HG02610 (cell line): ENCODE data around the gene CENPX.

Experiments
- ATAC-seq: cut with Tn5 transposase; IDR thresholded peaks from one replicate; pipeline ENCODE4 v1.9.1; 2021; ENCODE audit warnings: mild to moderate bottlenecking, moderate library complexity; ENCODE audit not compliant: unreplicated experiment

Gene CENPX

GRCh38 chr17:82055023-82055964 lies 32.6 kb upstream of the CENPX start:
- no peak for ATAC-seq

- no peak for ATAC-seq
Observed at GRCh38 chr17:82054351-82055022, 31.8 kb upstream of the CENPX start.

GRCh38 chr17:82053556-82054263 lies 31.0 kb upstream of the CENPX start:
- no peak for ATAC-seq

GRCh38 chr17:82053130-82053529 lies 30.5 kb upstream of the CENPX start:
- no peak for ATAC-seq

GRCh38 chr17:82052638-82053059 lies 30.0 kb upstream of the CENPX start:
- no peak for ATAC-seq

GRCh38 chr17:82051776-82052637 lies 29.3 kb upstream of the CENPX start, which contains the start of the genes GPS1 and RFNG:
Gene GPS1, plus strand, starts transcription at chr17:82051898. Its CDS starts 34 bp downstream, at chr17:82051932.
Gene RFNG, minus strand, starts transcription at chr17:82051811. Its CDS starts 45 bp downstream, at chr17:82051766.
- peak; percentile 47 for ATAC-seq

GRCh38 chr17:82050761-82051641 lies 28.3 kb upstream of the CENPX start:
- no peak for ATAC-seq

- ATAC-seq: no peak
Observed at GRCh38 chr17:82050152-82050760, 27.6 kb upstream of the CENPX start.

GRCh38 chr17:82049521-82049971 lies 26.9 kb upstream of the CENPX start:
- ATAC-seq: no peak

- ATAC-seq: no peak
Observed at GRCh38 chr17:82049106-82049505, 26.4 kb upstream of the CENPX start.

- ATAC-seq: no peak
Observed at GRCh38 chr17:82048571-82048971, 25.9 kb upstream of the CENPX start.

- no peak for ATAC-seq
Observed at GRCh38 chr17:82047914-82048570, 25.4 kb upstream of the CENPX start.

- ATAC-seq: no peak
Observed at GRCh38 chr17:82047379-82047778, 24.7 kb upstream of the CENPX start.

GRCh38 chr17:82046903-82047302 lies 24.2 kb upstream of the CENPX start:
- ATAC-seq: no peak

GRCh38 chr17:82045936-82046484 lies 23.3 kb upstream of the CENPX start:
- no peak for ATAC-seq

- ATAC-seq: no peak
Observed at GRCh38 chr17:82043507-82043906, 20.8 kb upstream of the CENPX start.

- ATAC-seq: no peak
Observed at GRCh38 chr17:82042649-82043048, 20.0 kb upstream of the CENPX start.
